A673 (cell line): ENCODE measurements around the gene DNAJC6.

ENCODE experiments used
- CTCF ChIP-seq: fragments of 300-800, 200-600 bp; sonication (generic); conservative IDR thresholded peaks from 2 replicates; pipeline ENCODE4 v1.5.1; 2017; ENCODE audit warnings: low read depth, mild to moderate bottlenecking, antibody characterized with exemption, low read length, moderate library complexity, mixed read lengths
- EZH2 ChIP-seq: fragments of 200-600 bp; sonication (generic); IDR thresholded peaks from 2 replicates; pipeline ENCODE4 v1.6.1; 2017; ENCODE audit warnings: borderline replicate concordance, low read depth, mild to moderate bottlenecking, mixed read lengths, antibody characterized with exemption, low read length; ENCODE audit not compliant: poor library complexity, severe bottlenecking

- TF ChIP-seq CTCF (no peak), EZH2 (no peak)
Measured at GRCh38 chr1:65265296-65265650, 44.1 kb upstream of the DNAJC6 start.
